Activated CD4-positive, alpha-beta T cell treated with anti-CD3 and anti-CD28 coated beads, Interleukin-2, amount 50 U/mL, for 16 hours (primary cell): ENCODE results near the gene GSTM4.
"Not testable (repeated sequence)": the region's sequence is repeated elsewhere in the genome, so short reads cannot be mapped to it uniquely, and the experiment has no call there.

ENCODE experiments used
- DNase-seq: peaks from one replicate; pipeline ENCODE4 v3.0.0-alpha.2; 2020

Gene GSTM4

GRCh38 chr1:109669246-109669948, 13.5 kb downstream of the GSTM4 start:
- no peak for DNase-seq

GRCh38 chr1:109669949-109670302, 14.0 kb downstream of the GSTM4 start:
- DNase-seq: not testable (repeated sequence)

- DNase-seq: no peak
Observed at GRCh38 chr1:109671067-109671466, 15.2 kb downstream of the GSTM4 start.

GRCh38 chr1:109673861-109674260, 18.0 kb downstream of the GSTM4 start:
- not testable (repeated sequence) for DNase-seq

GRCh38 chr1:109676683-109677381, 20.9 kb downstream of the GSTM4 start:
- DNase-seq: not testable (repeated sequence)

- no peak for DNase-seq
Observed at GRCh38 chr1:109677459-109677858, 21.6 kb downstream of the GSTM4 start.

- not testable (repeated sequence) for DNase-seq
Observed at GRCh38 chr1:109678637-109679036, 22.7 kb downstream of the GSTM4 start.

- DNase-seq: not testable (repeated sequence)
Observed at GRCh38 chr1:109684777-109685176, 28.9 kb downstream of the GSTM4 start.

- DNase-seq: not testable (repeated sequence)
Observed at GRCh38 chr1:109685399-109685798, 29.5 kb downstream of the GSTM4 start.

GRCh38 chr1:109685890-109686289, 30.0 kb downstream of the GSTM4 start:
- DNase-seq: not testable (repeated sequence)

GRCh38 chr1:109687109-109687508, 31.2 kb downstream of the GSTM4 start:
- DNase-seq: not testable (repeated sequence)

- no peak for DNase-seq
Observed at GRCh38 chr1:109687641-109688499, 32.0 kb downstream of the GSTM4 start, which contains the start of gene GSTM1. GSTM1 (plus strand) TSS chr1:109687817; CDS start chr1:109687874, 57 bp downstream.

- DNase-seq: no peak
Observed at GRCh38 chr1:109689844-109690405, 34.0 kb downstream of the GSTM4 start.

GRCh38 chr1:109691759-109692158, 35.9 kb downstream of the GSTM4 start:
- no peak for DNase-seq

GRCh38 chr1:109694400-109694799, 38.5 kb downstream of the GSTM4 start:
- DNase-seq: not testable (repeated sequence)

- not testable (repeated sequence) for DNase-seq
Observed at GRCh38 chr1:109695138-109695537, 39.2 kb downstream of the GSTM4 start.

GRCh38 chr1:109697066-109697465, 41.2 kb downstream of the GSTM4 start:
- DNase-seq: no peak

- DNase-seq: not testable (repeated sequence)
Observed at GRCh38 chr1:109697861-109698260, 42.0 kb downstream of the GSTM4 start.

GRCh38 chr1:109702940-109703339, 47.0 kb downstream of the GSTM4 start:
- DNase-seq: not testable (repeated sequence)

- DNase-seq: no peak
Observed at GRCh38 chr1:109704173-109704572, 48.3 kb downstream of the GSTM4 start.

- DNase-seq: no peak
Observed at GRCh38 chr1:109705411-109705810, 49.5 kb downstream of the GSTM4 start.

GRCh38 chr1:109708949-109709348, 53.0 kb downstream of the GSTM4 start:
- DNase-seq: not testable (repeated sequence)

- DNase-seq: not testable (repeated sequence)
Observed at GRCh38 chr1:109709822-109710221, 53.9 kb downstream of the GSTM4 start.
